Stimulated activated naive CD4-positive, alpha-beta T cell (primary cell): ENCODE data around the gene ABCA2.
A peak's percentile ranks its signal among the peaks of the same experiment; 100 is the strongest.
"Not testable (repeated sequence)": the region's sequence is repeated elsewhere in the genome, so short reads cannot be mapped to it uniquely, and the experiment has no call there.

ENCODE experiments used
- DNase-seq, 6 experiments: peaks; one replicate each; lab custom pipeline; 2025; lab: John Stamatoyannopoulos, UW

ABCA2 gene

DNA sequence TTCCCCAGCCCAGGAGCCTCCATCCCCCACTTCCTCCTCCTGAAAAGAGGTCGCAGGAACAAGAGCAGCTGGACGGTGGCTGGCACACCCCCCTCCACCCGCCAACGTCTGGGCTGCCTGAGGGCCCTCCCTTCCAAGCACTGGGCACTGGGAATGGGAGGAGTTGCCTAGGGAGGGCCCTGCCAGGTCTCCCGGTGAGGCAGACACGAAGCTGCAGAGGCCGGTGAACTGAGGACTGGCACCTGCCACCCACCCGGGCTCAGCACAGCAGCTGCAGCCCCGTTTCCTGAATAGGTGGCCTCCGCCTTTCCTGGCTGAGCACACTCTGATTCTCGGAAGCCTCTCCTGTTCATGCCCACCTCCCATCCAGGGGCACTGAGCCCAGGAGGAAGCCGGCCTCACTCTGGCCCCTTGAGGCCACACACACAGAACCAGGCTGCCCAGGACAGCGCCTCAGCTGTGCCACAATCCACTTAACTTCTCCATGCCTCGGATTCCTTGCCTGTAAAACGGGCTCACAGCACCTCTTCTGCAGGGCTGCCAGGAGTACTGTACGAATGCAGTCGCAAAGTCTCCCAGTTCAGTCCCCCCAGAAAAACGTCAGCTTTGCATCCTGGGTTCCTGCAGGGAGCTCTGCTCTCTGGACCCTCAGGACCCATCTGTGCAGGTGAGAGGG, 16.6 kb upstream of the ABCA2 start:
- DNase-seq: no peak

DNA sequence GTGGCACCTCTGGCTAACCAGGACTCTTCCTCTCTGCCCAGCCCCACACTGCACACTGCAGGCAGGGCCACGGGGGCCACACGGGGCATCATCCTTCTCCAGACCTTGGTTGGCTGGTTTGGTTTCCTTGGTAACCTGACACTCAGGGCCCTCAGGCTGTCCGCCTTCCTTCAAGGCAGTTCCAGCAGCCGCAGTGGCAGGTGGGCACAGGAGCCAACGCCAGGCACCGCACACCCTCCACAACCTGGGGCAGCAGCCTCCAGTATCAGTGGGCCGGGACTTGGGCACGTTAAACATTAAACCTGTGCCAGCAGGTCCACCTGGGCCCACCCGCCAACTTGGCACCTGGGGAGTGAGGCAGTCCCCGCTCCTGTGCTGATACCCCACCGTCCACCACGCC, 16.0 kb upstream of the ABCA2 start:
- no peak for DNase-seq

- DNase-seq: no peak
These were observed 15.0 kb upstream of the ABCA2 start for GRCh38 chr9:137042751-137043727.

- no peak for DNase-seq
These were observed 13.1 kb upstream of the ABCA2 start for GRCh38 chr9:137041124-137041523.

- DNase-seq: no peak
These were observed 12.5 kb upstream of the ABCA2 start for GRCh38 chr9:137040568-137040967.

GRCh38 chr9:137039611-137040366, 11.8 kb upstream of the ABCA2 start:
- DNase-seq: no peak

DNA sequence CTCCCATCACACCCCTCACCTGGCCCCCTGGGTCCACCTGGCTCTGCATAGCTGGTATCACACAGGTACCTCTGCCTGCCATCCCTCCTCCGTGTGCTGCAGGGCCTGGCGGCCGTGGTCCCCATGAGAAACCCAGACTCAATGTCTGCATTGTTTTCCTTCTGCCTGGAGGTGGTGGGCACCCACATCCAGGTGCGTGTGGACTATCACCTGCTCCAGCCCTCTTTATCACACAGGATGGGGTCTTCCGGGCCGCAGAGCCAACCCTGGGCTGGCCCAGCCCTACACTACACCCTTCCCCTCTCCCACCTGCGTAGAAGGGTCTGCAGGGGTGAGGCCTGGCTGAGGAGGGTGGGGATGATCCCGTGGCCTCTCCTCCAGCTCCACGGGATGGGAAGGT, 10.9 kb upstream of the ABCA2 start:
- no peak for DNase-seq

- DNase-seq: no peak
These were observed 9.4 kb upstream of the ABCA2 start for GRCh38 chr9:137037483-137037882.

DNA sequence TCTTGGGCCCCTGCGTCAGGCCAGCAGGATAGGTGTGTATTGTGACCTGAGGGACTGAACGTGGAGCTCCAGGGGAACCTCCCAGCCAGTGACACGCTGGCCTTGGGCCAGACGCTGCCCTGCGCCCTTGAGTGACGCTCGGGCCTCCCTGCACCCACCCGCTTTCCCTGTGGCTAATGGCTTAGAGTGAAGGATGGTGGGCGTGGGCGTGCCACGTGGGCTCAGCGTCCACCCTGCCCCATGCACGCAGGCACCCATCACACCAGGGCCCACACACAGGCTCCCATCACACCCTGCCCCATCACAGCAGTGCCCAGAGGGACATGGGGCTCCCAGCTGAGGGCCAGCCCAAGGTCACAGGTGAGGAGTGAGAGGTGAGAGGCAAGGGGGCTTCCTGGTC, 9.0 kb upstream of the ABCA2 start:
- no peak for DNase-seq

GRCh38 chr9:137035937-137036336, 7.9 kb upstream of the ABCA2 start:
- DNase-seq: no peak

DNA sequence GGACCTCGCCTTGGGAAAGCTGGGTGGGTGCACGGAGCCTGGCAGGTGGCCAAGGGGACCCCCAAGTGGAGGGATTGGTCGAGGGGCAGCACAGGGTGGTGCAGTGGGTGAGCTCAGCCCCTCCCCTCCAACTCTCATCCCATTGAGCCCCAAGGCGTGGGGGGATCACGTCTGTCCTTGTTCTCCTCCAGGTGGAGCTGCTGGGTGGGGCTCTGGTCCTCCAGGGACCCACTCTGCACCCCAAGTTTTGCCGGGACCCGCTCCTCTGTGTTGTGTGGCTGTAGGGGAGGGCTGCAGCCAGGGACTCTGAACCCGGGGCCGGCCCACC, 7.4 kb upstream of the ABCA2 start:
- DNase-seq: no peak

DNA sequence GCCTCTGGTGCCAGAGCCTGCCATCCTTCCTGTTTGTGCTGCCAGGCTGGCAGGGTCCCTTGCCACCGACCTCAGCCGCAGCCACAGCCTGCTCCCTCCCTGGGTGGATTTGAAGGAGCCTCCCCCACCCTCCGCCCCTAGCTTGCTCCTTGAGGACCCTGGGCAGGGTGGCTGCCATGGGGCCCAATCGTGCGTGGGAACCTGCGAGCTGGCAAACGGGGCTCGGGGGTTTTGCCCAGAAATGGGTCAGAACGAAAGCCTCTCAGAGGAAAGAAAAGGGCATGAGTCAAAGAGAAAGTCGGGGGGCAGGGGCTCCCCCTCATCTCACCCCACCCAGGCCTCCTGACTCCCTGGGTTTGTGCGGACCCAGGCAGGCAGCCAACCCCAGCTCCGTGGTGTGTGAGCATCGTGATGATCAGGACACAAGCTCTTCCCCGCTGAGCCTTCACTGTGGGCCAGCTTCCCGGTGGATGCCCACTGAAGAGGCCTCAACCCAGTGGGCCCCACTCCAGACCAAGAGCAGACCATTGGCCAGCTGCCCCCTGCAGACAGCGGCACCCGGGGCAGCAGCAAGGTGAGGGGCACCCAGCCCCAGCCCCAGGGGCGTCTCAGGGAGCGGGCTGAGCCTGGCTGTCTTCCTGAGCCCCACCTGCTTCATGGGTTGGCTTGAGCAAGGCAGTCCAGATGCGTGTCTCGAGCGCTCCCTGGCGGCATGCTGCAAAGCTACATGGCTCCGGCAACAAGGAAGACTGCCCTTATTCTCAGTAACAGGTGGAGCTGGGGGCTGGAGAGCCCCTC, 6.9 kb upstream of the ABCA2 start:
- DNase-seq: peak; percentile 67 to 86 (median 78)

- DNase-seq: peak in 1 of 6 experiments; percentile 43
These were observed 6.1 kb upstream of the ABCA2 start for GRCh38 chr9:137034039-137034708.

GRCh38 chr9:137033481-137033880, 5.4 kb upstream of the ABCA2 start:
- DNase-seq: not testable (repeated sequence)

GRCh38 chr9:137032858-137033257, 4.8 kb upstream of the ABCA2 start:
- DNase-seq: no peak

- no peak for DNase-seq
These were observed 4.0 kb upstream of the ABCA2 start, which contains the start of gene FUT7 for GRCh38 chr9:137031904-137032640. TSS of gene FUT7 (minus strand) at chr9:137032088. CDS start at chr9:137031991, 97 bp downstream.

DNA sequence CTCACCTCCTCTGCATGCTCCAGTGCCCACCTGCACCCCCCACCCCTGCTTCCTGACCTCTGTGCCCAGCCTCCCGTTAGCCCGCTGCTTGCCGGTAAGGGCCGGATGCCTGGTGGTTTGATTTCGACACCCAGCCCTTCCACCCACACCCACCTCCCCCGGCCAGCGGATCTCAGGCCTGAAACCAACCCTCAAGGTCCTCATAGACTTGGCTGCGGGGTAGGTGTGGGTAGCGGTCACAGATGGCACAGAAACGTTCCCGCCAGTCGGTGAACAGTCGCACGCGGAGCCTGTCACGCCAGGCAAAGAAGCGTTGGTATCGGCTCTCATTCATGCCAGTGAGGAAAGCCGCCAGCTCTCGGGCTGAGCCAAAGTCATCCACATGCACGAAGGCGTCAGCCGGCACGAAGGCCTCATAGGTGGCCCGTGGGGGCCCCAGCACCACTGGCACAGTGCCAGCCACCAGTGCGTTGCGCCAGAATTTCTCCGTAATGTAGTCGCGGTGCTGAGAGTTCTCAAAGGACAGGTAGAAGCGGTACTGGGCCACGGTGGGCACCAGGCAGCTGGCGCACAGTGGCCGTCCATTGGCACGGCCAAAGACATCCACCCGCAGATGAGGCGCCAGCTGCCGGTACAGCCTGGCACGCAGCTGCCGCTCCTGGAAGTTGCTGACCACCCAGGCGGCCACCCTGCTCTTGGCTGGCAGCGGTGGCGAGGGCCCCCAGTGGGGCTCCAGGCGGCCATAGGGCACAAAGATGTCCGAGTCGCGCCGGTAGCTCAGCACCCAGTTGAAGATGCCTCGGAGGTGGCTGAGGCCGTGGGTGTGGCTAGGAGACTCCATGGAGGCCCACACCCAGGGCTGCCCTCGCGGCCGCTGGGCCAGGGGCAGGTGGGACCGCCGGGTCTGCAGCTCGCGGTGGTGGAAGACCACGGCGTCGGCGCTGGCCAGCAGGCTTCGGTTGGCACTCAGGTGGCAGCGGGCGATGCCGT, 2.8 kb upstream of the ABCA2 start:
- peak in 1 of 6 experiments; percentile 13 for DNase-seq

GRCh38 chr9:137030006-137030405, 2.0 kb upstream of the ABCA2 start:
- no peak for DNase-seq
